Pancreas (tissue), 10 donors: ENCODE data around the gene HS3ST4. TPM values are rescaled to one million over a fixed set of nuclear protein-coding genes. Genes with fewer than 3 reads are reported as not detected.
"Not testable (repeated sequence)": the region's sequence is repeated elsewhere in the genome, so short reads cannot be mapped to it uniquely, and the experiment has no call there.

Experiments
- ATAC-seq, 4 donors: fragments of 200-7000 bp; cut with Tn5 transposase; one replicate each; pipeline versions ENCODE4 v1.8.0 to v1.9.1; 2020; ENCODE audit warnings: mild to moderate bottlenecking in 4 of 4, moderate library complexity in 4 of 4
- DNase-seq, 6 donors: peaks; one replicate each; pipeline ENCODE4 v3.0.0-alpha.2; 2020
- FAIRE-seq: peaks from 2 replicates; lab custom pipeline; 2012; peaks lifted over from hg19 to GRCh38; lab: Jason Lieb, UNC
- H3K27ac ChIP-seq, 4 donors: fragments of 200-600 bp; sonication (generic); 1 replicate in 3 of 4; 2 replicates in 1 of 4; pipeline versions ENCODE4 v1.5.0 to v1.8.0; 2020
- H3K27me3 ChIP-seq, 4 donors: fragments of 200-600 bp; one replicate each; pipeline ENCODE4 v1.8.0; 2021
- H3K36me3 ChIP-seq, 3 donors: fragments of 200-600 bp; sonication (generic) in 1 of 3; one replicate each; pipeline versions ENCODE4 v1.5.0 to v1.8.0; 2020 to 2021
- H3K4me1 ChIP-seq, 3 donors: fragments of 200-600 bp; one replicate each; pipeline ENCODE4 v1.8.0; 2021
- H3K4me3 ChIP-seq, 4 donors: fragments of 200-600 bp; sonication (generic) in 2 of 4; one replicate each; pipeline versions ENCODE4 v1.5.0 to v1.8.0; 2020 to 2021
- H3K9me3 ChIP-seq, 4 donors: fragments of 200-600 bp; one replicate each; pipeline ENCODE4 v1.8.0; 2021
- WGBS, 2 donors: extraction: QIAGEN DNeasy Blood & Tissue Kit; methylation state at CpG; one replicate each; pipeline ENCODE4 v1.1.7; 2013; 5-methylcytosine and 5-hydroxymethylcytosine counted together
- intact Hi-C, 3 donors: fragments of 100-400 bp; cut with DNase I; formaldehyde crosslinking; loops; one replicate each; pipeline versions ENCODE4 v1.11.1 to v1.14.2; 2022
- polyA plus RNA-seq, 2 donors: library from polyadenylated mRNA; stranded (reverse); fragments of 200-250 nt; gene quantifications; one replicate each; pipeline ENCODE4 v1.2.3, GENCODE V29; 2013
- total RNA-seq, 6 donors: library from RNA; stranded (reverse); fragmentation: NEBNext Ultra II Directional in 4 of 6; extraction: Animal tissue kit (Norgen Biotek cat#: 25700) in 4 of 6; gene quantifications; one replicate each; pipeline versions ENCODE4 v1.2.1 to v1.2.4, GENCODE V29; 2021 to 2023
- TF ChIP-seq, protein P1 (sequence below), 4 donors: fragments of 200-600 bp; sonication (generic) in 3 of 4; IDR thresholded peaks; one replicate each; pipeline versions ENCODE4 v1.5.0 to v1.8.0; 2021; ENCODE audit warnings: antibody characterized with exemption in 4 of 4
- donor health status: healthy with polysubstance abuse.
- donor health status: DM: no; HTN: no; CAD: no; lungs with moderate emphysema.
- donor health status: DM: no; HTN: no; CAD: no.
- donor health status: control.
- donor health status: control.
- donor health status: Bipolar disorder and iron deficiency.
- donor health status: DM: yes; HTN: yes; CAD: no.
- donor health status: DM: no; HTN: no; CAD: no.
- donor health status: DM: no; HTN: no; CAD: no.
- donor health status: DM: yes; HTN: yes; CAD: no.

The HS3ST4 gene
- total and polyA plus RNA-seq, 8 donors, result 0.05 to 0.19 TPM; not detected in 6

GRCh38 chr16:26016989-26017388 lies 325.2 kb downstream of the HS3ST4 start:
- Histone ChIP-seq H3K9me3 (peaks cover 0 to 5% (median 0%) of the 10 kb centered on the region in 4 donors), H3K4me1 (no peaks in the 10 kb centered on the region), H3K27ac (no peak overlapping the region), H3K27me3 (no peaks in the 10 kb centered on the region), H3K36me3 (no peaks in the 10 kb centered on the region), H3K4me3 (no peak overlapping the region)
- FAIRE-seq (no peak), ATAC-seq (no peak), DNase-seq (no peak)
- TF ChIP-seq, protein P1, sequence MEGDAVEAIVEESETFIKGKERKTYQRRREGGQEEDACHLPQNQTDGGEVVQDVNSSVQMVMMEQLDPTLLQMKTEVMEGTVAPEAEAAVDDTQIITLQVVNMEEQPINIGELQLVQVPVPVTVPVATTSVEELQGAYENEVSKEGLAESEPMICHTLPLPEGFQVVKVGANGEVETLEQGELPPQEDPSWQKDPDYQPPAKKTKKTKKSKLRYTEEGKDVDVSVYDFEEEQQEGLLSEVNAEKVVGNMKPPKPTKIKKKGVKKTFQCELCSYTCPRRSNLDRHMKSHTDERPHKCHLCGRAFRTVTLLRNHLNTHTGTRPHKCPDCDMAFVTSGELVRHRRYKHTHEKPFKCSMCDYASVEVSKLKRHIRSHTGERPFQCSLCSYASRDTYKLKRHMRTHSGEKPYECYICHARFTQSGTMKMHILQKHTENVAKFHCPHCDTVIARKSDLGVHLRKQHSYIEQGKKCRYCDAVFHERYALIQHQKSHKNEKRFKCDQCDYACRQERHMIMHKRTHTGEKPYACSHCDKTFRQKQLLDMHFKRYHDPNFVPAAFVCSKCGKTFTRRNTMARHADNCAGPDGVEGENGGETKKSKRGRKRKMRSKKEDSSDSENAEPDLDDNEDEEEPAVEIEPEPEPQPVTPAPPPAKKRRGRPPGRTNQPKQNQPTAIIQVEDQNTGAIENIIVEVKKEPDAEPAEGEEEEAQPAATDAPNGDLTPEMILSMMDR (IDR thresholded peaks at IDR 0.05), result no peak
- WGBS, 2 donors, result 25 to 55% methylated on average over 2 of the region's 2 CpGs
- intact Hi-C loops, result no loop called here

GRCh38 chr16:26019381-26020242 lies 327.9 kb downstream of the HS3ST4 start:
- H3K27me3 ChIP-seq, result no peaks in the 10 kb centered on the region
- DNase-seq (no peak), ATAC-seq (no peak), FAIRE-seq (no peak)
- TF ChIP-seq, protein P1 (IDR thresholded peaks at IDR 0.05), result no peak
- intact Hi-C loops, result no loop called here
- no peak overlapping the region for H3K27ac ChIP-seq
- H3K9me3 ChIP-seq, result peaks cover 0 to 5% (median 0%) of the 10 kb centered on the region in 4 donors
- WGBS, 2 donors, result 15 to 24% methylated on average over 12 of the region's 12 CpGs
- no peak overlapping the region for H3K4me3 ChIP-seq
- no peaks in the 10 kb centered on the region for H3K36me3 ChIP-seq
- no peaks in the 10 kb centered on the region for H3K4me1 ChIP-seq

GRCh38 chr16:26026709-26027450 lies 335.1 kb downstream of the HS3ST4 start:
- FAIRE-seq, result no peak
- TF ChIP-seq, protein P1 (IDR thresholded peaks at IDR 0.05), result no peak
- no peak overlapping the region for H3K4me3 ChIP-seq
- no peaks in the 10 kb centered on the region for H3K9me3 ChIP-seq
- DNase-seq, result no peak
- H3K27me3 ChIP-seq, result no peaks in the 10 kb centered on the region
- no peaks in the 10 kb centered on the region for H3K36me3 ChIP-seq
- intact Hi-C loops, result no loop called here
- WGBS, 2 donors, result 44 to 54% methylated on average over 9 of the region's 9 CpGs
- peak overlapping the region in 1 of 4 donors; percentile 12 for H3K27ac ChIP-seq
- no peaks in the 10 kb centered on the region for H3K4me1 ChIP-seq
- peak; percentile 67 to 86 (median 73) for ATAC-seq

DNA sequence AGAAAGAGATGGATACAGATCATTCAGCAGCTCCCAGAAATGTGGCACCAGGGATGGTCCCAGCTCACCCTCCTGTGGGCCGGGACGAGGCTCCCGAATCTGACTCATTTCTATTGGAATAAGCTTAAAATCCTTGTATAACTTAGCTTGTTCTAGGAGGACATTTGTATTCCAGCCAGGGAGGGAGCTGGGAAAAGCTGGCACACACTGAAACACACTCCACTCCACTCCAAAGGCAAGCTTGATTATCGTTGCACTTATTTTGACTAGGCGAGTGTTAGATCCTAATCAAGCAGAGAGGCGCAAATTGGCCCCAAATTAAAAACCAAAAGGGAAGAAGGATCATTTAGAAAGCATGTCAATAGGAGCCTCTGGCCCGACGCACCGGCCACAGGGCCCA lies 339.5 kb downstream of the HS3ST4 start:
- intact Hi-C loops, result no loop called here
- WGBS, 2 donors, result 66 to 73% methylated on average over 9 of the region's 9 CpGs
- Histone ChIP-seq H3K36me3 (no peaks in the 10 kb centered on the region), H3K27ac (no peak overlapping the region), H3K4me1 (no peaks in the 10 kb centered on the region), H3K9me3 (no peaks in the 10 kb centered on the region), H3K27me3 (no peaks in the 10 kb centered on the region), H3K4me3 (no peak overlapping the region)
- ATAC-seq (no peak), DNase-seq (no peak), FAIRE-seq (no peak)
- TF ChIP-seq, protein P1 (IDR thresholded peaks at IDR 0.05), result no peak

DNA sequence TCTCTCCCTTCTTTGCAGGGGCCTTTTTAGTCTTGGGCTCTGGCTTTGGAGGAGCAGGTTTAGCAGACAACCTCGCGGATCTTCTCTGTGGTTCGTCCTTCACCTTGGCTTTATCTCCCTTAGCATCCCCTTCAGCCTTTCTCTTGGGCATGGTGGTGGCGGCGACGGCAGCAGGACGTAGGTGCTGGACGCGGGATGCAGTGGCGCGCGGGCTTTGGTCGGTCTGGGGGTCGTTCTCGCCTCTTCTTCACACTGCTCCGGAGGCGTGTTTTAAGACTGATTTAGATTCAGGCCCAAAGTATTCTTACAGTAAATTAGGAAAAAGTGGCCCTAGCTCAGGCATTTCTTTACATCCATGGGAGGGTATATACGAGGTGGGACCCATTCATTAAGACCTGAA lies 340.9 kb downstream of the HS3ST4 start:
- H3K36me3 ChIP-seq, H3K4me3 ChIP-seq, H3K27ac ChIP-seq, H3K9me3 ChIP-seq, H3K27me3 ChIP-seq, FAIRE-seq, intact Hi-C loops, H3K4me1 ChIP-seq, ATAC-seq, DNase-seq: not testable (repeated sequence)
- 79% methylated on average over 18 of the region's 18 CpGs for WGBS, 2 donors
